ENCODE data around the gene CFAP74. TPM values are rescaled to one million over a fixed set of nuclear protein-coding genes. Genes with fewer than 3 reads are reported as not detected.

Gene CFAP74
- total RNA-seq, 4 donors from 2014 or later: 0.24 TPM; not detected in 3

- no peak for TF ChIP-seq CTCF (IDR thresholded peaks at IDR 0.05)
- ATAC-seq (ENCODE audit: low FRiP score) (no peak), DNase-seq (ENCODE audit: low spot score) (no peak)
Observed at GRCh38 chr1:1956586-1957532, 46.7 kb downstream of the CFAP74 start.

GRCh38 chr1:1956101-1956500 is 47.5 kb downstream of the CFAP74 start:
- no peak for DNase-seq (ENCODE audit: low spot score)
- ATAC-seq (ENCODE audit: low FRiP score): no peak
- no peak for TF ChIP-seq CTCF (IDR thresholded peaks at IDR 0.05)

GRCh38 chr1:1955621-1956094 is 47.9 kb downstream of the CFAP74 start:
- DNase-seq (ENCODE audit: low spot score) (no peak), ATAC-seq (ENCODE audit: low FRiP score) (no peak)
- TF ChIP-seq CTCF (IDR thresholded peaks at IDR 0.05): no peak

GRCh38 chr1:1954831-1955441 is 48.6 kb downstream of the CFAP74 start:
- no peak for TF ChIP-seq CTCF (IDR thresholded peaks at IDR 0.05)
- ATAC-seq (ENCODE audit: low FRiP score) (no peak), DNase-seq (ENCODE audit: low spot score) (no peak)

GRCh38 chr1:1954015-1954414 is 49.6 kb downstream of the CFAP74 start:
- ATAC-seq (ENCODE audit: low FRiP score) (no peak), DNase-seq (ENCODE audit: low spot score) (no peak)
- no peak for TF ChIP-seq CTCF (IDR thresholded peaks at IDR 0.05)

GRCh38 chr1:1950940-1951339 is 52.6 kb downstream of the CFAP74 start:
- DNase-seq (ENCODE audit: low spot score) (no peak), ATAC-seq (ENCODE audit: low FRiP score) (no peak)
- TF ChIP-seq CTCF (IDR thresholded peaks at IDR 0.05): no peak
